ENCODE results near the gene HERC6. TPM values are rescaled to one million over a fixed set of nuclear protein-coding genes. Genes with fewer than 3 reads are reported as not detected.

HERC6 gene
- polyA plus RNA-seq, 1 experiment: 1.5 TPM

- CTCF ChIA-PET: interaction anchor here (0.7 to 1.3 kb wide), 4 partner anchors 58 to 238 kb away, joined by 3 to 6 read pairs (median 4); no protein-coding TSS in a partner anchor
- H3K4me3 ChIP-seq (ENCODE audit: low read depth, low read length): peak overlapping the region; percentile 67
- peaks cover 10% of the 10 kb centered on the region for H3K9me3 ChIP-seq (ENCODE audit: control insufficient read depth, insufficient read depth, low read length)
- peaks cover 22% of the 10 kb centered on the region for H3K27me3 ChIP-seq (ENCODE audit: control insufficient read depth, insufficient read depth, low read length)
- POLR2A ChIA-PET: interaction anchor here (0.8 kb wide), 1 partner anchor 238 kb away, joined by 3 read pairs; no protein-coding TSS in a partner anchor
- H3K27ac ChIP-seq (ENCODE audit: low read depth, low read length): no peak overlapping the region
- TF ChIP-seq CTCF (IDR thresholded peaks at IDR 0.05; ENCODE audit: low read depth, low read length): no peak
- DNase-seq (ENCODE audit: low read depth, low spot score): no peak
Observed at GRCh38 chr4:88457307-88458103, 78.9 kb downstream of the HERC6 start.

- POLR2A ChIA-PET: no interaction called here
- no peak for TF ChIP-seq CTCF (IDR thresholded peaks at IDR 0.05; ENCODE audit: low read depth, low read length)
- CTCF ChIA-PET: interaction anchor here (1.0 to 1.3 kb wide), 2 partner anchors 89 to 239 kb away, joined by 3 to 6 read pairs; no protein-coding TSS in a partner anchor
- Histone ChIP-seq H3K4me3 (ENCODE audit: low read depth, low read length) (no peak overlapping the region), H3K27me3 (ENCODE audit: control insufficient read depth, insufficient read depth, low read length) (peaks cover 22% of the 10 kb centered on the region), H3K9me3 (ENCODE audit: control insufficient read depth, insufficient read depth, low read length) (peaks cover 8% of the 10 kb centered on the region; the same call in 1 of the 2 replicates), H3K27ac (ENCODE audit: low read depth, low read length) (no peak overlapping the region)
- DNase-seq (ENCODE audit: low read depth, low spot score): no peak
Observed at GRCh38 chr4:88458104-88458740, 79.6 kb downstream of the HERC6 start.

- CTCF ChIA-PET: no interaction called here
Observed at GRCh38 chr4:88465653-88466192, 87.1 kb downstream of the HERC6 start.

GRCh38 chr4:88467392-88467791, 88.7 kb downstream of the HERC6 start:
- no peak for TF ChIP-seq CTCF (IDR thresholded peaks at IDR 0.05; ENCODE audit: low read depth, low read length)
- CTCF ChIA-PET: no interaction called here
- no peaks in the 10 kb centered on the region for H3K9me3 ChIP-seq (ENCODE audit: control insufficient read depth, insufficient read depth, low read length)
- no peak for DNase-seq (ENCODE audit: low read depth, low spot score)
- no peak overlapping the region for H3K4me3 ChIP-seq (ENCODE audit: low read depth, low read length)
- POLR2A ChIA-PET: no interaction called here
- no peaks in the 10 kb centered on the region for H3K27me3 ChIP-seq (ENCODE audit: control insufficient read depth, insufficient read depth, low read length)
- H3K27ac ChIP-seq (ENCODE audit: low read depth, low read length): no peak overlapping the region

More at GRCh38 chr4:88465653-88466192, 87.1 kb downstream of the HERC6 start:
- Histone ChIP-seq H3K9me3 (ENCODE audit: control insufficient read depth, insufficient read depth, low read length) (no peaks in the 10 kb centered on the region), H3K4me3 (ENCODE audit: low read depth, low read length) (no peak overlapping the region), H3K27ac (ENCODE audit: low read depth, low read length) (no peak overlapping the region), H3K27me3 (ENCODE audit: control insufficient read depth, insufficient read depth, low read length) (no peaks in the 10 kb centered on the region)
- POLR2A ChIA-PET: no interaction called here
- TF ChIP-seq CTCF (IDR thresholded peaks at IDR 0.05; ENCODE audit: low read depth, low read length): no peak
- DNase-seq (ENCODE audit: low read depth, low spot score): no peak
